Stimulated activated CD4-positive, alpha-beta T cell treated with anti-CD3 and anti-CD28 coated beads, Interleukin-15, amount 100 ng/mL, for 1 hour (primary cell): ENCODE measurements around the gene RNF222.
A peak's percentile ranks its signal among the peaks of the same experiment; 100 is the strongest.
"Not testable (repeated sequence)": the region's sequence is repeated elsewhere in the genome, so short reads cannot be mapped to it uniquely, and the experiment has no call there.

ENCODE experiments used
- DNase-seq, 2 donors: peaks; one replicate each; pipeline ENCODE4 v3.0.0-alpha.2; 2020; ENCODE audit warnings: low read depth in 1 of 2, low spot score in 1 of 2

The RNF222 gene

GRCh38 chr17:8412089-8412488 lies 14.5 kb upstream of the RNF222 start:
- DNase-seq, result no peak

- DNase-seq, result no peak
These were observed 13.2 kb upstream of the RNF222 start for GRCh38 chr17:8410883-8411238.

GRCh38 chr17:8409966-8410882 lies 12.6 kb upstream of the RNF222 start:
- DNase-seq, result peak; percentile 53 to 57

- DNase-seq, result no peak
These were observed 10.7 kb upstream of the RNF222 start for GRCh38 chr17:8408371-8408770.

- DNase-seq, result no peak
These were observed 8.5 kb upstream of the RNF222 start for GRCh38 chr17:8406174-8406573.

GRCh38 chr17:8405499-8406016 lies 7.9 kb upstream of the RNF222 start:
- no peak for DNase-seq

GRCh38 chr17:8402921-8403536 lies 5.4 kb upstream of the RNF222 start:
- DNase-seq, result no peak

- DNase-seq, result no peak
These were observed 3.5 kb upstream of the RNF222 start for GRCh38 chr17:8401107-8401506.

- no peak for DNase-seq
These were observed 1.4 kb upstream of the RNF222 start for GRCh38 chr17:8398980-8399379.

- DNase-seq, result not testable (repeated sequence)
These were observed 3.1 kb downstream of the RNF222 start for GRCh38 chr17:8394497-8394896.

- DNase-seq, result no peak
These were observed 4.0 kb downstream of the RNF222 start for GRCh38 chr17:8393470-8394231.

GRCh38 chr17:8392674-8393469 lies 4.8 kb downstream of the RNF222 start:
- DNase-seq, result no peak

GRCh38 chr17:8392274-8392673 lies 5.4 kb downstream of the RNF222 start:
- DNase-seq, result no peak

- DNase-seq, result no peak
These were observed 5.9 kb downstream of the RNF222 start for GRCh38 chr17:8391711-8392110.

- no peak for DNase-seq
These were observed 9.5 kb downstream of the RNF222 start for GRCh38 chr17:8387914-8388651.

- DNase-seq, result no peak
These were observed 10.8 kb downstream of the RNF222 start for GRCh38 chr17:8386841-8387240.

GRCh38 chr17:8384801-8385378 lies 12.7 kb downstream of the RNF222 start:
- DNase-seq, result no peak

- peak; percentile 82 to 86 for DNase-seq
These were observed 14.3 kb downstream of the RNF222 start, which contains the start of gene RPL26 for GRCh38 chr17:8383143-8383822. RPL26 (minus strand) TSS chr17:8383193; CDS start chr17:8382310, 883 bp downstream.

GRCh38 chr17:8382880-8383142 lies 14.8 kb downstream of the RNF222 start:
- no peak for DNase-seq
